ENCODE results near the gene FHOD1. TPM values are rescaled to one million over a fixed set of nuclear protein-coding genes. Genes with fewer than 3 reads are reported as not detected.

FHOD1 gene
- total RNA-seq, 1 donor from 2014 or later, result 28.2 TPM

- TF ChIP-seq CTCF (IDR thresholded peaks at IDR 0.05; ENCODE audit: unreplicated experiment), result no peak
- Mint-ChIP-seq H3K27ac (peak overlapping the region; percentile 96), H3K4me1 (ENCODE audit: low read depth) (peaks cover 18% of the 10 kb centered on the region), H3K27me3 (peaks cover 34% of the 10 kb centered on the region), H3K9me3 (ENCODE audit: low read depth) (no peaks in the 10 kb centered on the region), H3K4me3 (ENCODE audit: low read depth) (peak overlapping the region; percentile 85), H3K36me3 (ENCODE audit: insufficient read depth) (no peaks in the 10 kb centered on the region)
- DNase-seq (ENCODE audit: low spot score, unreplicated experiment), result peak; percentile 85
Measured at GRCh38 chr16:67246756-67247191, 507 bp downstream of the FHOD1 start.

GRCh38 chr16:67246081-67246755 lies 1.1 kb downstream of the FHOD1 start:
- Mint-ChIP-seq H3K4me1 (ENCODE audit: low read depth) (peaks cover 18% of the 10 kb centered on the region), H3K27ac (peak overlapping the region; percentile 96), H3K9me3 (ENCODE audit: low read depth) (no peaks in the 10 kb centered on the region), H3K36me3 (ENCODE audit: insufficient read depth) (no peaks in the 10 kb centered on the region), H3K27me3 (peaks cover 31% of the 10 kb centered on the region), H3K4me3 (ENCODE audit: low read depth) (peak overlapping the region; percentile 85)
- peak; percentile 71 for DNase-seq (ENCODE audit: low spot score, unreplicated experiment)
- TF ChIP-seq CTCF (IDR thresholded peaks at IDR 0.05; ENCODE audit: unreplicated experiment), result peak; percentile 58

- Mint-ChIP-seq H3K4me3 (ENCODE audit: low read depth) (peak overlapping the region; percentile 85), H3K36me3 (ENCODE audit: insufficient read depth) (no peaks in the 10 kb centered on the region), H3K27me3 (peaks cover 26% of the 10 kb centered on the region), H3K4me1 (ENCODE audit: low read depth) (peaks cover 18% of the 10 kb centered on the region), H3K9me3 (ENCODE audit: low read depth) (no peaks in the 10 kb centered on the region), H3K27ac (peak overlapping the region; percentile 96)
- no peak for TF ChIP-seq CTCF (IDR thresholded peaks at IDR 0.05; ENCODE audit: unreplicated experiment)
- no peak for DNase-seq (ENCODE audit: low spot score, unreplicated experiment)
Measured at GRCh38 chr16:67245674-67246080, 1.6 kb downstream of the FHOD1 start.

GRCh38 chr16:67245186-67245585 lies 2.1 kb downstream of the FHOD1 start:
- no peak for DNase-seq (ENCODE audit: low spot score, unreplicated experiment)
- no peak for TF ChIP-seq CTCF (IDR thresholded peaks at IDR 0.05; ENCODE audit: unreplicated experiment)
- H3K27ac Mint-ChIP-seq, result peak overlapping the region; percentile 96
- H3K27me3 Mint-ChIP-seq, result peaks cover 21% of the 10 kb centered on the region
- H3K36me3 Mint-ChIP-seq (ENCODE audit: insufficient read depth), result no peaks in the 10 kb centered on the region
- no peaks in the 10 kb centered on the region for H3K9me3 Mint-ChIP-seq (ENCODE audit: low read depth)
- H3K4me1 Mint-ChIP-seq (ENCODE audit: low read depth), result peaks cover 18% of the 10 kb centered on the region
- H3K4me3 Mint-ChIP-seq (ENCODE audit: low read depth), result peak overlapping the region; percentile 85

GRCh38 chr16:67244387-67245185 lies 2.7 kb downstream of the FHOD1 start:
- Mint-ChIP-seq H3K4me1 (ENCODE audit: low read depth) (peaks cover 18% of the 10 kb centered on the region), H3K4me3 (ENCODE audit: low read depth) (peak overlapping the region; percentile 85), H3K27ac (peak overlapping the region; percentile 37), H3K27me3 (peaks cover 15% of the 10 kb centered on the region), H3K9me3 (ENCODE audit: low read depth) (no peaks in the 10 kb centered on the region), H3K36me3 (ENCODE audit: insufficient read depth) (no peaks in the 10 kb centered on the region)
- no peak for TF ChIP-seq CTCF (IDR thresholded peaks at IDR 0.05; ENCODE audit: unreplicated experiment)
- no peak for DNase-seq (ENCODE audit: low spot score, unreplicated experiment)
